ENCODE results near the gene ACAD8. TPM values are rescaled to one million over a fixed set of nuclear protein-coding genes. Genes with fewer than 3 reads are reported as not detected.

The ACAD8 gene
- total and polyA plus RNA-seq, 2 of the 8 experiments (the other 6 are each of a cell fraction or from before 2014, with no cell fraction given) = 45.8 to 52.7 TPM

GRCh38 chr11:134238956-134239355 is 14.4 kb upstream of the ACAD8 start:
- no peak overlapping the region for H3K4ac ChIP-seq (replicated peaks; ENCODE audit: insufficient read length, low read depth, low read length)
- FAIRE-seq (no peak), DNase-seq (ENCODE audit: low read depth in 1 of 2, low spot score in 2 of 2) (no peak)
- no peak overlapping the region for H3K9ac ChIP-seq (replicated peaks in 1 of 4; ENCODE audit: extremely low read depth in 1 of 4, low read depth in 3 of 4, low read length in 3 of 4)
- H3K4me1 ChIP-seq (replicated peaks in 1 of 4; ENCODE audit: control insufficient read depth in 3 of 4, insufficient read depth in 4 of 4, low read length in 3 of 4) = no peaks in the 10 kb centered on the region
- H3K79me2 ChIP-seq (ENCODE audit: control insufficient read depth in 1 of 2, insufficient read depth in 2 of 2, low read length in 2 of 2) = no peaks in the 10 kb centered on the region
- no peak overlapping the region for H2AFZ ChIP-seq (ENCODE audit: low read length)
- no peak overlapping the region for H2BK15ac ChIP-seq (ENCODE audit: low read length)
- no peak overlapping the region for H3K23ac ChIP-seq (ENCODE audit: insufficient read length)
- TF ChIP-seq SP4 (IDR thresholded peaks at IDR 0.05; ENCODE audit: low read length) (no peak), SP2 (IDR thresholded peaks at IDR 0.05; ENCODE audit: low read length) (no peak), GTF2F1 (IDR thresholded peaks at IDR 0.05; ENCODE audit: borderline replicate concordance, low read depth, low read length) (no peak), POLR2AphosphoS5 (IDR thresholded peaks at IDR 0.05; ENCODE audit: low read depth, low read length) (no peak), SIN3A (conservative IDR thresholded peaks at IDR 0.05 in 1 of 2, IDR thresholded peaks at IDR 0.05 in 1 of 2; ENCODE audit: low read depth in 1 of 2, low read length in 2 of 2) (no peak), ZNF274 (IDR thresholded peaks at IDR 0.05; ENCODE audit: borderline replicate concordance, extremely low read depth, low read length) (no peak), BACH1 (IDR thresholded peaks at IDR 0.05; ENCODE audit: low read length) (no peak)
- no peak overlapping the region for H4K8ac ChIP-seq (ENCODE audit: extremely low read depth, insufficient read depth, low read length)
- H3K4me2 ChIP-seq (ENCODE audit: insufficient read depth in 1 of 2, low read depth in 2 of 2, low read length in 2 of 2) = no peak overlapping the region
- H3K79me1 ChIP-seq (ENCODE audit: low read depth, low read length) = no peaks in the 10 kb centered on the region; the same call in 1 of the 2 replicates
- no peaks in the 10 kb centered on the region for H3K27me3 ChIP-seq (replicated peaks in 1 of 4; ENCODE audit: control insufficient read depth in 3 of 4, extremely low read depth in 1 of 4, insufficient read depth in 3 of 4, low read length in 3 of 4)
- H4K5ac ChIP-seq (ENCODE audit: insufficient read length, low read depth, low read length) = no peak overlapping the region
- no peak overlapping the region for H4K91ac ChIP-seq (replicated peaks; ENCODE audit: insufficient read length, low read length)
- no peak overlapping the region for H3K56ac ChIP-seq (replicated peaks; ENCODE audit: insufficient read length, low read depth, low read length)
- H3K36me3 ChIP-seq (ENCODE audit: control insufficient read depth in 2 of 4, insufficient read depth in 4 of 4, low read length in 3 of 4) = peaks cover 0 to 8% (median 3%) of the 10 kb centered on the region in 4 experiments; a peak in 3 of 8 replicates
- no peaks in the 10 kb centered on the region for H3K23me2 ChIP-seq (ENCODE audit: low read depth, low read length)
- H2BK20ac ChIP-seq (ENCODE audit: low read length) = no peak overlapping the region
- no peak overlapping the region for H2BK12ac ChIP-seq (ENCODE audit: low read depth, low read length)
- no peak overlapping the region for H3K27ac ChIP-seq (ENCODE audit: low read depth, low read length)
- WGBS, 2 experiments (ENCODE audit: extremely low coverage in 1 of 2, insufficient coverage in 1 of 2, insufficient read length in 1 of 2, insufficient replicate concordance in 2 of 2, low coverage in 1 of 2, low lambda C conversion rate in 2 of 2, missing lambda C conversion rate in 1 of 2) = 94% methylated on average over 5 of the region's 5 CpGs; no CpG with 5 or more reads in 1 of the 2 experiments
- POLR2A ChIA-PET (ENCODE audit: partially characterized antibody) = interaction anchor here (2.4 kb wide), 1 partner anchor 14 kb away, joined by 6 read pairs; the partner anchor contains the start of gene VPS26B
- H3K14ac ChIP-seq (ENCODE audit: insufficient read length) = no peak overlapping the region
- no peak overlapping the region for H3K4me3 ChIP-seq (ENCODE audit: extremely low read depth in 1 of 4, insufficient read depth in 2 of 4, low read depth in 3 of 4, low read length in 4 of 4)
- H2BK120ac ChIP-seq (replicated peaks; ENCODE audit: low read depth, low read length) = no peak overlapping the region
- H2AK5ac ChIP-seq (ENCODE audit: low read depth, low read length) = no peak overlapping the region
- no peak overlapping the region for H2BK5ac ChIP-seq (ENCODE audit: low read depth, low read length)
- H3K18ac ChIP-seq (ENCODE audit: extremely low read depth, low read length) = no peak overlapping the region
- H3K9me3 ChIP-seq (ENCODE audit: insufficient read depth in 2 of 2, low read depth in 1 of 2, low read length in 1 of 2) = no peaks in the 10 kb centered on the region
- CTCF ChIA-PET (ENCODE audit: partially characterized antibody) = interaction anchor here (1.0 to 1.6 kb wide), 3 partner anchors 9 to 10 kb away, joined by 3 to 5 read pairs (median 3); no protein-coding TSS in a partner anchor
- H4K20me1 ChIP-seq (replicated peaks in 1 of 2; ENCODE audit: control insufficient read depth in 1 of 2, insufficient read depth in 2 of 2, low read length in 2 of 2) = no peaks in the 10 kb centered on the region

Data from H1 (cell line).